Measurements from ENCODE around the gene IL13. TPM values are rescaled to one million over a fixed set of nuclear protein-coding genes. Genes with fewer than 3 reads are reported as not detected.

Gene IL13
- total and polyA plus RNA-seq, 5 donors from 2014 or later: 0.84 TPM; not detected in 4

- no peak overlapping the region for H3K27ac Mint-ChIP-seq
Measured at GRCh38 chr5:132675936-132676689, 18.1 kb downstream of the IL13 start.

DNA sequence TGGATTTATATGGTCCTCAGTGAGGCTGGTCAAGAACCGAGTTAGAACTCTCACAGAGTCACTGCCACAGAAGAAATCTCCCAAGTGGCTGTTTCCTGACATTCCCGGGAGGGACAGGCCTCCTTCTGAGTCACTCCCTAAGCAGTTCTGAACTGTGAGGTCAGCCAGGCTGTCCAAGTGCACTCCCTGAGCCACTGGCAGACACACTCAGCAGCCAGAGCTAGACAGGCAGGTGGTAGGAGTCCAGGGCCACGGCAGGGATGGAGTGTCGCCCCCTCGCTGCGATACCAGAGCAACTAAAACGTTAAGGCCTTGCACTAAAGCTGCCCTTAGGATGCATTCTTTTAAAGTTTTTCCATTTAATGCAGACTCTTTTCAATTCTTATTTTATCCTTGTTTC, 19.2 kb downstream of the IL13 start:
- H3K27me3 ChIP-seq (ENCODE audit: control insufficient read depth, insufficient read depth, low read length): no peaks in the 10 kb centered on the region
- Mint-ChIP-seq H3K4me1 (peaks cover 0 to 8% (median 6%) of the 10 kb centered on the region in 4 donors), H3K27me3 (peaks cover 4% of the 10 kb centered on the region), H3K36me3 (peaks cover 9% of the 10 kb centered on the region), H3K4me3 (no peak overlapping the region), H3K9me3 (no peaks in the 10 kb centered on the region), H3K27ac (no peak overlapping the region)
- no peaks in the 10 kb centered on the region for H3K9me3 ChIP-seq (ENCODE audit: control insufficient read depth in 2 of 2, low read length in 2 of 2)
- DNase-seq (no peak), ATAC-seq (ENCODE audit: low read depth in 2 of 2) (no peak)
- no peaks in the 10 kb centered on the region for H3K36me3 ChIP-seq (ENCODE audit: control insufficient read depth, insufficient read depth, low read length)
- H3K27ac ChIP-seq (ENCODE audit: insufficient read depth, low read length, poor library complexity, severe bottlenecking): no peak overlapping the region
- no peaks in the 10 kb centered on the region for H3K4me1 ChIP-seq (ENCODE audit: control insufficient read depth, insufficient read depth, low read length, poor library complexity, severe bottlenecking)
- no peak overlapping the region for H3K4me3 ChIP-seq (ENCODE audit: low read depth, low read length)

More at GRCh38 chr5:132675936-132676689, 18.1 kb downstream of the IL13 start:
- DNase-seq: no peak
- no peaks in the 10 kb centered on the region for H3K27me3 ChIP-seq (ENCODE audit: control insufficient read depth, insufficient read depth, low read length)
- H3K27ac ChIP-seq (ENCODE audit: insufficient read depth, low read length, poor library complexity, severe bottlenecking): no peak overlapping the region
- Mint-ChIP-seq H3K4me3 (no peak overlapping the region), H3K9me3 (no peaks in the 10 kb centered on the region), H3K36me3 (peaks cover 4% of the 10 kb centered on the region), H3K27me3 (no peaks in the 10 kb centered on the region), H3K4me1 (peaks cover 0 to 8% (median 6%) of the 10 kb centered on the region in 4 donors)
- ATAC-seq (ENCODE audit: low read depth in 2 of 2): no peak
- no peaks in the 10 kb centered on the region for H3K9me3 ChIP-seq (ENCODE audit: control insufficient read depth in 2 of 2, low read length in 2 of 2)
- H3K36me3 ChIP-seq (ENCODE audit: control insufficient read depth, insufficient read depth, low read length): no peaks in the 10 kb centered on the region
- no peaks in the 10 kb centered on the region for H3K4me1 ChIP-seq (ENCODE audit: control insufficient read depth, insufficient read depth, low read length, poor library complexity, severe bottlenecking)
- H3K4me3 ChIP-seq (ENCODE audit: low read depth, low read length): no peak overlapping the region

DNA sequence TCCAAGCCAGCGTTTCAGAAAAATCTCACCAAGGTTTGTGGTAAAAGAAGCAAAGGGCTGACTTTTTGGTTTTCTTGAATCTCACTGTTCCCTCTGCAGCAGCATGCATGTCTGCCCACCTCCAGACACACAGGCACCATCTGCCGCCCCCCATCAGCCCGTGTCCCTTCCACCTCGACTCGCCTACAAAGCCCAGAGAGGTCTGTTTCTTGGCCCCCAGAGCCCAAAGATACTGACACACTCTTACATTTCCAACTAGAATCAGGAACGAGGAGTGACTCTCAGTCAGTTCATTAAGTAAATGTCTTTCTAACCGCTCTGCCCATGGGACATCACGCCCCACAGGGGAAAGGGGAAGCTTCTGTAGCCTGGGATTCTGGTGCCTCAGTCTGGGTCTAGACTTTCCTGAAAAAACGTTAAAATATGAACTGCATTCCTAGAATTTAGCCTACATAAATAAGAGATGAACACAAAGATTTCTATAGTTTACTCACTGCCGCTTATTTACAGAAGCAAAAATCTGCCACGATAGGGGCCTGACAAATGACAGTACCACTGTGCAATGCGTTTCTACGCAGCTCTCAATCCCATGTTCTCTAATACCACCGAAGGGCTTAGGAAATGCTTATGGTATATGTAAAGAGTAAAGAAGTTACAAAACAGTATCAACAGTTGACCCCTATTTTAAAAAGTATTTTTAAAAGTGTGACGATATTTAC, 19.9 kb downstream of the IL13 start:
- Mint-ChIP-seq H3K27ac (no peak overlapping the region), H3K4me3 (no peak overlapping the region), H3K9me3 (no peaks in the 10 kb centered on the region), H3K27me3 (peaks cover 4% of the 10 kb centered on the region), H3K36me3 (peaks cover 9% of the 10 kb centered on the region), H3K4me1 (peaks cover 0 to 8% (median 6%) of the 10 kb centered on the region in 4 donors)
- Histone ChIP-seq H3K4me1 (ENCODE audit: control insufficient read depth, insufficient read depth, low read length, poor library complexity, severe bottlenecking) (no peaks in the 10 kb centered on the region), H3K4me3 (ENCODE audit: low read depth, low read length) (no peak overlapping the region), H3K27ac (ENCODE audit: insufficient read depth, low read length, poor library complexity, severe bottlenecking) (no peak overlapping the region), H3K36me3 (ENCODE audit: control insufficient read depth, insufficient read depth, low read length) (no peaks in the 10 kb centered on the region), H3K27me3 (ENCODE audit: control insufficient read depth, insufficient read depth, low read length) (no peaks in the 10 kb centered on the region), H3K9me3 (ENCODE audit: control insufficient read depth in 2 of 2, low read length in 2 of 2) (no peaks in the 10 kb centered on the region)
- no peak for DNase-seq
- no peak for ATAC-seq (ENCODE audit: low read depth in 2 of 2)

DNA sequence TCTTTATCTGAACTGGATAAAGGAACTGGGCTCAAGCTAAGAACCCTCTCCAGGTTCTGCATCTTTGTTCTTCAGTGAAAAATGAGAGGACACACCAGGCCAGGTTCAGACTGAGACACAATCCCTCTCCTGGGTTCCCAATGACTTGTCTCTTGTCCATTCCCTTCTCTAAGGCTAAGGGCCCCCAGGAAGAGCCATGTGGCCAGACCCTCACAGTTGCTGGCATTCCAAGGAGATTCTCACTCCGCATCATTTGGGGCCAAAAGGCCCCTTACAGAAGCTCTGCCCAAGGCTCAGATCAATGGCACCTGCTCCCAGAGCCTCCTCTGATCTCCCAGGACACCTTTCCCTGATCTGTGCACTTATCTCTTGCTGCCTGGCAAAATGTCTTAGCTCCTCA, 20.8 kb downstream of the IL13 start:
- H3K27me3 Mint-ChIP-seq: peaks cover 4% of the 10 kb centered on the region

GRCh38 chr5:132679166-132679565, 21.2 kb downstream of the IL13 start:
- Histone ChIP-seq H3K4me3 (ENCODE audit: low read depth, low read length) (no peak overlapping the region), H3K4me1 (ENCODE audit: control insufficient read depth, insufficient read depth, low read length, poor library complexity, severe bottlenecking) (no peaks in the 10 kb centered on the region), H3K9me3 (ENCODE audit: control insufficient read depth in 2 of 2, low read length in 2 of 2) (no peaks in the 10 kb centered on the region), H3K36me3 (ENCODE audit: control insufficient read depth, insufficient read depth, low read length) (no peaks in the 10 kb centered on the region), H3K27me3 (ENCODE audit: control insufficient read depth, insufficient read depth, low read length) (no peaks in the 10 kb centered on the region), H3K27ac (ENCODE audit: insufficient read depth, low read length, poor library complexity, severe bottlenecking) (no peak overlapping the region)
- H3K4me3 Mint-ChIP-seq: no peak overlapping the region
- peak overlapping the region in 1 of 3 donors; percentile 82 for H3K27ac Mint-ChIP-seq
- DNase-seq (no peak), ATAC-seq (ENCODE audit: low read depth in 2 of 2) (no peak)
- H3K4me1 Mint-ChIP-seq: peaks cover 0 to 8% (median 5%) of the 10 kb centered on the region in 4 donors
- H3K27me3 Mint-ChIP-seq: peaks cover 4% of the 10 kb centered on the region
- peaks cover 9% of the 10 kb centered on the region for H3K36me3 Mint-ChIP-seq
- H3K9me3 Mint-ChIP-seq: no peaks in the 10 kb centered on the region

More for the DNA sequence above, 20.8 kb downstream of the IL13 start:
- DNase-seq (no peak), ATAC-seq (ENCODE audit: low read depth in 2 of 2) (no peak)
- H3K27ac ChIP-seq (ENCODE audit: insufficient read depth, low read length, poor library complexity, severe bottlenecking): no peak overlapping the region
- no peak overlapping the region for H3K4me3 Mint-ChIP-seq
- H3K36me3 ChIP-seq (ENCODE audit: control insufficient read depth, insufficient read depth, low read length): no peaks in the 10 kb centered on the region
- H3K4me3 ChIP-seq (ENCODE audit: low read depth, low read length): no peak overlapping the region
- no peaks in the 10 kb centered on the region for H3K9me3 Mint-ChIP-seq
- peaks cover 9% of the 10 kb centered on the region for H3K36me3 Mint-ChIP-seq
- H3K27me3 ChIP-seq (ENCODE audit: control insufficient read depth, insufficient read depth, low read length): no peaks in the 10 kb centered on the region
- peak overlapping the region in 1 of 3 donors; percentile 82 for H3K27ac Mint-ChIP-seq
- H3K4me1 ChIP-seq (ENCODE audit: control insufficient read depth, insufficient read depth, low read length, poor library complexity, severe bottlenecking): no peaks in the 10 kb centered on the region
- no peaks in the 10 kb centered on the region for H3K9me3 ChIP-seq (ENCODE audit: control insufficient read depth in 2 of 2, low read length in 2 of 2)
- H3K4me1 Mint-ChIP-seq: peaks cover 0 to 8% (median 6%) of the 10 kb centered on the region in 4 donors

GRCh38 chr5:132679717-132680380, 21.9 kb downstream of the IL13 start:
- Mint-ChIP-seq H3K36me3 (peaks cover 9% of the 10 kb centered on the region), H3K27ac (no peak overlapping the region), H3K9me3 (no peaks in the 10 kb centered on the region), H3K27me3 (peaks cover 4% of the 10 kb centered on the region), H3K4me3 (peak overlapping the region in 1 of 4 donors; percentile 49), H3K4me1 (peaks cover 0 to 8% (median 4%) of the 10 kb centered on the region in 4 donors)
- H3K9me3 ChIP-seq (ENCODE audit: control insufficient read depth in 2 of 2, low read length in 2 of 2): no peaks in the 10 kb centered on the region
- H3K36me3 ChIP-seq (ENCODE audit: control insufficient read depth, insufficient read depth, low read length): no peaks in the 10 kb centered on the region
- H3K27me3 ChIP-seq (ENCODE audit: control insufficient read depth, insufficient read depth, low read length): no peaks in the 10 kb centered on the region
- DNase-seq (no peak), ATAC-seq (ENCODE audit: low read depth in 2 of 2) (no peak)
- H3K4me3 ChIP-seq (ENCODE audit: low read depth, low read length): no peak overlapping the region
- no peaks in the 10 kb centered on the region for H3K4me1 ChIP-seq (ENCODE audit: control insufficient read depth, insufficient read depth, low read length, poor library complexity, severe bottlenecking)
- no peak overlapping the region for H3K27ac ChIP-seq (ENCODE audit: insufficient read depth, low read length, poor library complexity, severe bottlenecking)

GRCh38 chr5:132680780-132681475, 23.0 kb downstream of the IL13 start:
- Mint-ChIP-seq H3K4me1 (peaks cover 0 to 6% (median 2%) of the 10 kb centered on the region in 4 donors), H3K4me3 (no peak overlapping the region), H3K36me3 (peaks cover 9% of the 10 kb centered on the region), H3K9me3 (no peaks in the 10 kb centered on the region), H3K27ac (peak overlapping the region in 1 of 3 donors; percentile 69), H3K27me3 (peaks cover 4% of the 10 kb centered on the region)
- Histone ChIP-seq H3K4me3 (ENCODE audit: low read depth, low read length) (no peak overlapping the region), H3K4me1 (ENCODE audit: control insufficient read depth, insufficient read depth, low read length, poor library complexity, severe bottlenecking) (no peaks in the 10 kb centered on the region), H3K27me3 (ENCODE audit: control insufficient read depth, insufficient read depth, low read length) (no peaks in the 10 kb centered on the region), H3K36me3 (ENCODE audit: control insufficient read depth, insufficient read depth, low read length) (no peaks in the 10 kb centered on the region), H3K9me3 (ENCODE audit: control insufficient read depth in 2 of 2, low read length in 2 of 2) (no peaks in the 10 kb centered on the region), H3K27ac (ENCODE audit: insufficient read depth, low read length, poor library complexity, severe bottlenecking) (no peak overlapping the region)
- ATAC-seq (ENCODE audit: low read depth in 2 of 2) (no peak), DNase-seq (no peak)
